Rectal smooth muscle tissue (tissue), 1 donor: ENCODE measurements around the gene AKTIP.

Experiments
- H3K27ac ChIP-seq: one replicate; pipeline ENCODE4 v1.7.0; 2013; ENCODE audit warnings: low read depth, low read length, inconsistent platforms
- H3K27me3 ChIP-seq: one replicate; pipeline ENCODE4 v1.7.0; 2013; ENCODE audit warnings: low read length; ENCODE audit not compliant: control insufficient read depth, insufficient read depth
- H3K36me3 ChIP-seq: one replicate; pipeline ENCODE4 v1.7.0; 2013; ENCODE audit warnings: low read length; ENCODE audit not compliant: control insufficient read depth, insufficient read depth
- H3K4me1 ChIP-seq: one replicate; pipeline ENCODE4 v1.7.0; 2013; ENCODE audit warnings: low read length; ENCODE audit not compliant: control insufficient read depth, insufficient read depth
- H3K4me3 ChIP-seq: one replicate; pipeline ENCODE4 v1.7.0; 2013; ENCODE audit warnings: low read length
- H3K9ac ChIP-seq: one replicate; pipeline ENCODE4 v1.7.0; 2013; ENCODE audit warnings: low read length

Gene AKTIP

GRCh38 chr16:53446090-53446489 lies 56.9 kb downstream of the AKTIP start:
- H3K27ac ChIP-seq, result no peak overlapping the region
- no peaks in the 10 kb centered on the region for H3K27me3 ChIP-seq
- no peaks in the 10 kb centered on the region for H3K4me1 ChIP-seq
- H3K36me3 ChIP-seq, result peaks cover 2% of the 10 kb centered on the region
- H3K4me3 ChIP-seq, result no peak overlapping the region
- no peak overlapping the region for H3K9ac ChIP-seq

GRCh38 chr16:53445534-53445933 lies 57.5 kb downstream of the AKTIP start:
- no peaks in the 10 kb centered on the region for H3K27me3 ChIP-seq
- H3K9ac ChIP-seq, result no peak overlapping the region
- H3K27ac ChIP-seq, result no peak overlapping the region
- peaks cover 4% of the 10 kb centered on the region for H3K36me3 ChIP-seq
- H3K4me3 ChIP-seq, result no peak overlapping the region
- no peaks in the 10 kb centered on the region for H3K4me1 ChIP-seq
